IPS-NIHi11 (cell line): ENCODE measurements around the gene STAT5B.
"Not testable (repeated sequence)": the region's sequence is repeated elsewhere in the genome, so short reads cannot be mapped to it uniquely, and the experiment has no call there.

ENCODE experiments used
- DNase-seq: peaks from one replicate; pipeline ENCODE4 v3.0.0; 2012; ENCODE audit warnings: mixed read lengths, low spot score

The STAT5B gene

GRCh38 chr17:42305543-42306384, 29.6 kb upstream of the STAT5B start:
- DNase-seq, result no peak

- not testable (repeated sequence) for DNase-seq
These were observed 28.8 kb upstream of the STAT5B start for GRCh38 chr17:42305031-42305330.

GRCh38 chr17:42304187-42305030, 28.2 kb upstream of the STAT5B start:
- no peak for DNase-seq

GRCh38 chr17:42303694-42304093, 27.5 kb upstream of the STAT5B start:
- no peak for DNase-seq

- no peak for DNase-seq
These were observed 24.8 kb upstream of the STAT5B start for GRCh38 chr17:42301022-42301421.

GRCh38 chr17:42299913-42300312, 23.7 kb upstream of the STAT5B start:
- DNase-seq, result not testable (repeated sequence)

GRCh38 chr17:42299361-42299760, 23.2 kb upstream of the STAT5B start:
- DNase-seq, result not testable (repeated sequence)

GRCh38 chr17:42297775-42298174, 21.6 kb upstream of the STAT5B start:
- DNase-seq, result not testable (repeated sequence)

- DNase-seq, result no peak
These were observed 19.8 kb upstream of the STAT5B start for GRCh38 chr17:42296012-42296411.

GRCh38 chr17:42294469-42295398, 18.5 kb upstream of the STAT5B start:
- DNase-seq, result no peak

- no peak for DNase-seq
These were observed 14.9 kb upstream of the STAT5B start for GRCh38 chr17:42291129-42291528.

- DNase-seq, result no peak
These were observed 14.4 kb upstream of the STAT5B start for GRCh38 chr17:42290577-42290976.

- DNase-seq, result no peak
These were observed 13.5 kb upstream of the STAT5B start for GRCh38 chr17:42289611-42290181.

- DNase-seq, result peak; percentile 64
These were observed 12.8 kb upstream of the STAT5B start for GRCh38 chr17:42288803-42289610.

GRCh38 chr17:42287977-42288802, 12.0 kb upstream of the STAT5B start, which contains the start of gene STAT5A:
Gene STAT5A (plus strand): TSS chr17:42288498. CDS start chr17:42289412, 914 bp downstream.
- peak; percentile 91 for DNase-seq

- no peak for DNase-seq
These were observed 11.2 kb upstream of the STAT5B start for GRCh38 chr17:42287305-42287976.

GRCh38 chr17:42286411-42287221, 10.4 kb upstream of the STAT5B start:
- DNase-seq, result no peak

GRCh38 chr17:42285346-42286050, 9.3 kb upstream of the STAT5B start:
- DNase-seq, result no peak
